ENCODE measurements around the gene ADAM12. TPM values are rescaled to one million over a fixed set of nuclear protein-coding genes. Genes with fewer than 3 reads are reported as not detected.

Gene ADAM12
- total RNA-seq, 2 experiments from 2014 or later = 1.2 to 1.5 TPM

DNA sequence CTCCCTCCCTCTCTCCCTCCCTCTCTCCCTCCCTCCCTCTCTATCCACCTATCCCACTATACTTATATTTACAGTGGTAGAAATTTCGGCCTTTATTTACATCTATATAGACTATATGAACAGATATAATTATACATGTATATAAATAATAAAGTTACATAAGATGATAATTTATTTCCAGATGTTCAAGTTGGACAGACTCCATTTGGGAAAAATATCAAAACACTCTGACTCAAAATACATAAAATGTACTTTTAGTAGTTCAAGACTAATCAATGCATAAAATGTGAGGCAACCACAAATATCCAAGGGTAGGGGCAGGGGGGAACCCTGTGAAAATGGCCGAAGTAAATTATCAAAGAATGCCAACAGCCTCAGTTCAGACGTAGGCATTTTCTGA is 288.9 kb downstream of the ADAM12 start:
- Histone ChIP-seq H3K27ac (ENCODE audit: low read depth in 1 of 2, low read length in 2 of 2) (no peak overlapping the region), H3K27me3 (ENCODE audit: control insufficient read depth in 1 of 2, insufficient read depth in 2 of 2, low read length in 2 of 2) (no peaks in the 10 kb centered on the region), H3K36me3 (ENCODE audit: insufficient read depth, low read length) (no peaks in the 10 kb centered on the region), H3K4me1 (ENCODE audit: insufficient read depth, low read length) (no peaks in the 10 kb centered on the region), H3K9me3 (ENCODE audit: control insufficient read depth in 1 of 2, insufficient read depth in 1 of 2, low read length in 2 of 2) (no peaks in the 10 kb centered on the region), H3K4me3 (ENCODE audit: low read length) (no peak overlapping the region)
- no peaks in the 10 kb centered on the region for H3K36me3 Mint-ChIP-seq (ENCODE audit: low read depth)
- no peaks in the 10 kb centered on the region for H3K9me3 Mint-ChIP-seq
- POLR2A ChIA-PET = no interaction called here
- DNase-seq = no peak
- no peak overlapping the region for H3K27ac Mint-ChIP-seq
- no peaks in the 10 kb centered on the region for H3K27me3 Mint-ChIP-seq
- ATAC-seq (ENCODE audit: poor library complexity) = no peak
- TF ChIP-seq, protein P1, sequence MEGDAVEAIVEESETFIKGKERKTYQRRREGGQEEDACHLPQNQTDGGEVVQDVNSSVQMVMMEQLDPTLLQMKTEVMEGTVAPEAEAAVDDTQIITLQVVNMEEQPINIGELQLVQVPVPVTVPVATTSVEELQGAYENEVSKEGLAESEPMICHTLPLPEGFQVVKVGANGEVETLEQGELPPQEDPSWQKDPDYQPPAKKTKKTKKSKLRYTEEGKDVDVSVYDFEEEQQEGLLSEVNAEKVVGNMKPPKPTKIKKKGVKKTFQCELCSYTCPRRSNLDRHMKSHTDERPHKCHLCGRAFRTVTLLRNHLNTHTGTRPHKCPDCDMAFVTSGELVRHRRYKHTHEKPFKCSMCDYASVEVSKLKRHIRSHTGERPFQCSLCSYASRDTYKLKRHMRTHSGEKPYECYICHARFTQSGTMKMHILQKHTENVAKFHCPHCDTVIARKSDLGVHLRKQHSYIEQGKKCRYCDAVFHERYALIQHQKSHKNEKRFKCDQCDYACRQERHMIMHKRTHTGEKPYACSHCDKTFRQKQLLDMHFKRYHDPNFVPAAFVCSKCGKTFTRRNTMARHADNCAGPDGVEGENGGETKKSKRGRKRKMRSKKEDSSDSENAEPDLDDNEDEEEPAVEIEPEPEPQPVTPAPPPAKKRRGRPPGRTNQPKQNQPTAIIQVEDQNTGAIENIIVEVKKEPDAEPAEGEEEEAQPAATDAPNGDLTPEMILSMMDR (IDR thresholded peaks at IDR 0.05) = no peak
- intact Hi-C loops (cut with DNase I, micrococcal nuclease) = no loop called here
- CTCF ChIA-PET = no interaction called here
- no peak overlapping the region for H3K4me3 Mint-ChIP-seq
- H3K4me1 Mint-ChIP-seq (ENCODE audit: low read depth) = no peaks in the 10 kb centered on the region

- no peaks in the 10 kb centered on the region for H3K4me1 ChIP-seq (ENCODE audit: insufficient read depth, low read length)
- DNase-seq (no peak), ATAC-seq (ENCODE audit: poor library complexity) (no peak)
- Mint-ChIP-seq H3K4me1 (ENCODE audit: low read depth) (no peaks in the 10 kb centered on the region), H3K27me3 (peaks cover 3% of the 10 kb centered on the region), H3K4me3 (no peak overlapping the region), H3K36me3 (ENCODE audit: low read depth) (no peaks in the 10 kb centered on the region), H3K27ac (no peak overlapping the region), H3K9me3 (no peaks in the 10 kb centered on the region)
- intact Hi-C loops (cut with DNase I, micrococcal nuclease) = no loop called here
- ChIA-PET POLR2A (no interaction called here), CTCF (interaction anchor here (1.0 kb wide), 1 partner anchor 12 kb away, joined by 3 read pairs; no protein-coding TSS in a partner anchor)
- no peak overlapping the region for H3K4me3 ChIP-seq (ENCODE audit: low read length)
- TF ChIP-seq, protein P1 (IDR thresholded peaks at IDR 0.05) = no peak
- no peaks in the 10 kb centered on the region for H3K9me3 ChIP-seq (ENCODE audit: control insufficient read depth in 1 of 2, insufficient read depth in 1 of 2, low read length in 2 of 2)
- H3K27me3 ChIP-seq (ENCODE audit: control insufficient read depth in 1 of 2, insufficient read depth in 2 of 2, low read length in 2 of 2) = no peaks in the 10 kb centered on the region
- no peaks in the 10 kb centered on the region for H3K36me3 ChIP-seq (ENCODE audit: insufficient read depth, low read length)
- H3K27ac ChIP-seq (ENCODE audit: low read depth in 1 of 2, low read length in 2 of 2) = no peak overlapping the region
Measured at GRCh38 chr10:126098226-126098581, 290.1 kb downstream of the ADAM12 start.

DNA sequence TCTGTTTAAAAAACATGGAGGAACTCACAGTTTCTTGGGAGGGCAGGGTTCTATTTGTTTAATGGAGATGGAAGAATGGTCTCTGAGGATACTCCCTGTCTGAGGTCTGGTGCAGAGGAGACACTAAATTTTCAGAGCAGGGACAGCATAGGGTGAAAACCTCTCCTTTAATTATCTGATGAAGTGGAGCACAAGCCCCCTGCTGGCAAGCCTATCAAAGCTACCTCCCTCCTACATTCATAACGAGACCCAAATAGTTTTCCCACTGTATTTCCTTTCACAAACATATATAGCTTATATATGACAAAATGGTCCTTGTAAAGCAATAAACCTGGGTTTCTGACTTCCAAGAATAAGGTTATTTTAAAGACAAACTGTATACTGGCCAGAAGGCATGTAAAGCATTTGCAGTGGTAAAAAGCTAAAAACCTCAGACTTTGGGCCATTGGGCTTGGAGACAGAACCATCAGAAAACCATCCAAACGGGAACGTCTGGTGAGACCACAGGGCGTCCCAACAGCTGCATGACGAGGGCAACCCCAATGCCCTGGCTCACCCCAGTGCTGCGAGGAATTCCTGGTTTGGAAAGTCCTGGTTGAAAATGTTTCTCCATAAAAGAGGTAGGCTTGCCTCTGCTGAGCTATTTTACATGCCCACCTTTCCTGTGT is 290.6 kb downstream of the ADAM12 start:
- no peaks in the 10 kb centered on the region for H3K36me3 ChIP-seq (ENCODE audit: insufficient read depth, low read length)
- no peaks in the 10 kb centered on the region for H3K4me1 ChIP-seq (ENCODE audit: insufficient read depth, low read length)
- ATAC-seq (ENCODE audit: poor library complexity) (no peak), DNase-seq (no peak)
- no peak overlapping the region for H3K27ac Mint-ChIP-seq
- ChIA-PET POLR2A (no interaction called here), CTCF (interaction anchor here (1.0 kb wide), 1 partner anchor 12 kb away, joined by 3 read pairs; no protein-coding TSS in a partner anchor)
- no peak overlapping the region for H3K4me3 Mint-ChIP-seq
- H3K27me3 Mint-ChIP-seq = peaks cover 5% of the 10 kb centered on the region
- no peaks in the 10 kb centered on the region for H3K27me3 ChIP-seq (ENCODE audit: control insufficient read depth in 1 of 2, insufficient read depth in 2 of 2, low read length in 2 of 2)
- no peaks in the 10 kb centered on the region for H3K4me1 Mint-ChIP-seq (ENCODE audit: low read depth)
- intact Hi-C loops (cut with DNase I, micrococcal nuclease) = no loop called here
- no peaks in the 10 kb centered on the region for H3K9me3 ChIP-seq (ENCODE audit: control insufficient read depth in 1 of 2, insufficient read depth in 1 of 2, low read length in 2 of 2)
- H3K27ac ChIP-seq (ENCODE audit: low read depth in 1 of 2, low read length in 2 of 2) = no peak overlapping the region
- no peaks in the 10 kb centered on the region for H3K9me3 Mint-ChIP-seq
- no peaks in the 10 kb centered on the region for H3K36me3 Mint-ChIP-seq (ENCODE audit: low read depth)
- TF ChIP-seq, protein P1 (IDR thresholded peaks at IDR 0.05) = no peak
- H3K4me3 ChIP-seq (ENCODE audit: low read length) = no peak overlapping the region

Measured in CD4-positive, alpha-beta T cell (primary cell).